ENCODE data around the gene PTPRG. TPM values are rescaled to one million over a fixed set of nuclear protein-coding genes. Genes with fewer than 3 reads are reported as not detected.
A peak's percentile ranks its signal among the peaks of the same experiment; 100 is the strongest.

PTPRG gene
- total and polyA plus RNA-seq, 10 of the 15 experiments (the other 5 are each of a cell fraction or from before 2014, with no cell fraction given) = 0.29 to 20.7 (median 1.4) TPM

GRCh38 chr3:61560517-61561373, 626 bp upstream of the PTPRG start:
- POLR2A ChIA-PET = interaction anchor here (0.5 to 3.4 kb wide), 16 partner anchors 10 to 379 kb away, joined by 3 to 15 read pairs (median 4); no protein-coding TSS in a partner anchor
- Histone ChIP-seq H3K79me2 (ENCODE audit: control insufficient read depth, insufficient read depth, low read length) (no peaks in the 10 kb centered on the region), H3K27ac (ENCODE audit: control insufficient read depth, insufficient read depth) (no peak overlapping the region), H4K20me1 (ENCODE audit: control insufficient read depth, insufficient read depth) (no peaks in the 10 kb centered on the region), H3K9me3 (replicated peaks; ENCODE audit: control insufficient read depth, insufficient read depth, low read length) (no peaks in the 10 kb centered on the region; the same call in 2 of the 3 replicates), H2AFZ (ENCODE audit: control insufficient read depth, low read depth, low read length) (no peak overlapping the region), H3K4me3 (peak overlapping the region; percentile 59), H3K9ac (ENCODE audit: control insufficient read depth, insufficient read depth, low read length) (no peak overlapping the region), H3K36me3 (ENCODE audit: control insufficient read depth in 2 of 2, insufficient read depth in 2 of 2, low read length in 1 of 2) (no peaks in the 10 kb centered on the region), H3K27me3 (replicated peaks in 1 of 2; ENCODE audit: control insufficient read depth in 2 of 2, insufficient read depth in 2 of 2, low read length in 1 of 2) (peaks cover 5 to 20% of the 10 kb centered on the region in 2 experiments), H3K4me1 (ENCODE audit: control insufficient read depth, insufficient read depth, low read length) (no peaks in the 10 kb centered on the region), H3K4me2 (ENCODE audit: control insufficient read depth, insufficient read depth) (peak overlapping the region; percentile 70)
- no peak for FAIRE-seq
- CTCF ChIA-PET = interaction anchor here (0.6 to 1.5 kb wide), 12 partner anchors 16 to 628 kb away, joined by 3 to 12 read pairs (median 3); no protein-coding TSS in a partner anchor
- SMC1A ChIA-PET (ENCODE audit: uncharacterized antibody, unreplicated experiment) = interaction anchor here (0.7 to 1.8 kb wide), 10 partner anchors 15 to 627 kb away, joined by 3 to 5 read pairs (median 4); no protein-coding TSS in a partner anchor
- RAD21 ChIA-PET (ENCODE audit: unreplicated experiment) = interaction anchor here (0.6 to 2.5 kb wide), 15 partner anchors 8 to 532 kb away, joined by 3 to 9 read pairs (median 4); no protein-coding TSS in a partner anchor
- DNase-seq (ENCODE audit: low read depth, low spot score) = no peak
- in situ Hi-C loops (cut with MboI) = loop anchor here (10.0 kb wide), 1 partner anchor 624 kb away; no protein-coding TSS in a partner anchor
- BruUV-seq (replicated peaks) = TSS peak; percentile 87
- WGBS (ENCODE audit: insufficient coverage, insufficient replicate concordance, low lambda C conversion rate, missing lambda C conversion rate) = 2% methylated on average over 54 of the region's 64 CpGs
- peak; percentile 60 for ATAC-seq
- intact Hi-C loops (cut with micrococcal nuclease; ENCODE audit: unreplicated experiment) = loop anchor here (5.0 to 10.0 kb wide), 8 partner anchors 77 to 627 kb away; no protein-coding TSS in a partner anchor
- TF ChIP-seq CHD4 (IDR thresholded peaks at IDR 0.05) = no peak
- no peak for TF ChIP-seq YY1 (IDR thresholded peaks at IDR 0.05; ENCODE audit: low read depth, low read length)
- 0 out of 2 replicates have a peak, but pooled peaks have one; percentile 22 for TF ChIP-seq MXI1 (IDR thresholded peaks at IDR 0.05; ENCODE audit: low read depth, low read length)
- TF ChIP-seq BHLHE40 (IDR thresholded peaks at IDR 0.05; ENCODE audit: borderline replicate concordance in 1 of 2, low read depth in 2 of 2, low read length in 1 of 2) = 0 out of 4 replicates have a peak, but pooled peaks of 1 of the 2 experiments have one; percentile 14
- TF ChIP-seq EED (IDR thresholded peaks at IDR 0.05; ENCODE audit: low read depth) = 0 out of 2 replicates have a peak, but pooled peaks have one; percentile 16
- TF ChIP-seq E4F1 (IDR thresholded peaks at IDR 0.05; ENCODE audit: borderline replicate concordance, partially characterized antibody) = no peak
- peak; percentile 24; the same call in 1 of the 2 replicates for TF ChIP-seq GATAD2B (conservative IDR thresholded peaks at IDR 0.05; ENCODE audit: low read depth)
- TF ChIP-seq IKZF1 (conservative IDR thresholded peaks at IDR 0.05) = peak; percentile 41; the same call in 1 of the 2 replicates
- TF ChIP-seq E2F4 (IDR thresholded peaks at IDR 0.05; ENCODE audit: low read depth, low read length) = 0 out of 2 replicates have a peak, but pooled peaks have one; percentile 27
- peak; percentile 57 for TF ChIP-seq MLLT1 (IDR thresholded peaks at IDR 0.05)
- TF ChIP-seq CTCF (IDR thresholded peaks at IDR 0.05 in 2 of 3, conservative IDR thresholded peaks at IDR 0.05 in 1 of 3; ENCODE audit: control insufficient read depth in 2 of 3, extremely low read depth in 1 of 3, insufficient read depth in 1 of 3, low read depth in 3 of 3, low read length in 3 of 3) = 0 out of 6 replicates have a peak, but pooled peaks of 1 of the 3 experiments have one; percentile 4
